ENCODE measurements around the gene FCN3. TPM values are rescaled to one million over a fixed set of nuclear protein-coding genes. Genes with fewer than 3 reads are reported as not detected.

The FCN3 gene
- total and polyA plus RNA-seq, 2 donors (not counting 3 experiments of a cell fraction or from before 2014, with no cell fraction given): 0.15 TPM; not detected in 1

DNA sequence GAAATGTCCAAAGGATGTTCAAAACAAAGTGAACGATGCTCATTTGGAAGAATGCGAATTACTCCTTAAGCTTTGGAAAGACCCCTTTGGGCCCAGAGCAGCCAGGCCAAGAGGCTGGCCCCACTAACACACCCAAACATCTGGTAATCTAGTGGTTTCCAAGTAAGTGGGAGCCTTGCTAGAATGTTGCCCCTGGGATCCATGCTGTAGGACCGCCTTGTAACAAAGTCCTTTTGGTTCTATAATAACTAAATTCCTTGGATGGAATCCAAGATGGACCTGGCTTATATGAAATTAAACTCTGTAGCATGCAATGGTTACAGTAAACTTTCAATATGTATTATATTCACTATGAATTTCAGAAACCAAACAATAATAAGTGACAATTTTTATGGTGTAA is 43.1 kb upstream of the FCN3 start:
- no TSS peak for BruUV-seq (replicated peaks)

More for the DNA sequence above, 43.1 kb upstream of the FCN3 start:
- H3K9me1 ChIP-seq (replicated peaks; ENCODE audit: control insufficient read depth, extremely low read depth, insufficient read depth, low read length): no peaks in the 10 kb centered on the region
- intact Hi-C loops (cut with micrococcal nuclease): loop anchor here (5.0 kb wide), 1 partner anchor 110 kb away; no protein-coding TSS in a partner anchor
- ChIA-PET CTCF (interaction anchor here (0.8 to 8.0 kb wide), 5 partner anchors 8 to 139 kb away, joined by 3 to 70 read pairs (median 6); no protein-coding TSS in a partner anchor), POLR2A (no interaction called here)
- TF ChIP-seq, protein P1, sequence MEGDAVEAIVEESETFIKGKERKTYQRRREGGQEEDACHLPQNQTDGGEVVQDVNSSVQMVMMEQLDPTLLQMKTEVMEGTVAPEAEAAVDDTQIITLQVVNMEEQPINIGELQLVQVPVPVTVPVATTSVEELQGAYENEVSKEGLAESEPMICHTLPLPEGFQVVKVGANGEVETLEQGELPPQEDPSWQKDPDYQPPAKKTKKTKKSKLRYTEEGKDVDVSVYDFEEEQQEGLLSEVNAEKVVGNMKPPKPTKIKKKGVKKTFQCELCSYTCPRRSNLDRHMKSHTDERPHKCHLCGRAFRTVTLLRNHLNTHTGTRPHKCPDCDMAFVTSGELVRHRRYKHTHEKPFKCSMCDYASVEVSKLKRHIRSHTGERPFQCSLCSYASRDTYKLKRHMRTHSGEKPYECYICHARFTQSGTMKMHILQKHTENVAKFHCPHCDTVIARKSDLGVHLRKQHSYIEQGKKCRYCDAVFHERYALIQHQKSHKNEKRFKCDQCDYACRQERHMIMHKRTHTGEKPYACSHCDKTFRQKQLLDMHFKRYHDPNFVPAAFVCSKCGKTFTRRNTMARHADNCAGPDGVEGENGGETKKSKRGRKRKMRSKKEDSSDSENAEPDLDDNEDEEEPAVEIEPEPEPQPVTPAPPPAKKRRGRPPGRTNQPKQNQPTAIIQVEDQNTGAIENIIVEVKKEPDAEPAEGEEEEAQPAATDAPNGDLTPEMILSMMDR (IDR thresholded peaks at IDR 0.05; ENCODE audit: extremely low read depth in 1 of 2, insufficient read depth in 1 of 2, low read depth in 1 of 2, low read length in 2 of 2): no peak
- no peak for TF ChIP-seq FOS (IDR thresholded peaks at IDR 0.05; ENCODE audit: borderline replicate concordance, insufficient read depth, low read length)
- TF ChIP-seq, protein P2, sequence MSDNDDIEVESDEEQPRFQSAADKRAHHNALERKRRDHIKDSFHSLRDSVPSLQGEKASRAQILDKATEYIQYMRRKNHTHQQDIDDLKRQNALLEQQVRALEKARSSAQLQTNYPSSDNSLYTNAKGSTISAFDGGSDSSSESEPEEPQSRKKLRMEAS (IDR thresholded peaks at IDR 0.05; ENCODE audit: insufficient read depth, insufficient read length): no peak
- TF ChIP-seq GATA2 (IDR thresholded peaks at IDR 0.05; ENCODE audit: insufficient read depth, insufficient read length, low read depth, low read length): no peak
- TF ChIP-seq EZH2 (IDR thresholded peaks at IDR 0.05; ENCODE audit: borderline replicate concordance, low read depth, low read length, severe bottlenecking): no peak
- no peak for TF ChIP-seq POLR2A (IDR thresholded peaks at IDR 0.05; ENCODE audit: low read depth, low read length)
- no peak for TF ChIP-seq POLR2AphosphoS5 (IDR thresholded peaks at IDR 0.05; ENCODE audit: insufficient read depth, low read depth, low read length)
- TF ChIP-seq JUN (IDR thresholded peaks at IDR 0.05; ENCODE audit: borderline replicate concordance, insufficient read depth, insufficient read length, low read depth): no peak
- DNase-seq (ENCODE audit: low read depth, low spot score) (no peak), FAIRE-seq (no peak)
- H3K27ac ChIP-seq (ENCODE audit: insufficient read depth, low read depth, low read length): no peak overlapping the region
- no peak overlapping the region for H2AFZ ChIP-seq (ENCODE audit: low read depth, low read length)
- no peak overlapping the region for H3K9ac ChIP-seq (replicated peaks; ENCODE audit: extremely low read depth, insufficient read depth, low read length)
- no peak overlapping the region for H3K4me3 ChIP-seq (replicated peaks in 1 of 3; ENCODE audit: insufficient read depth in 1 of 3, low read depth in 1 of 3, low read length in 3 of 3)
- peaks cover 16% of the 10 kb centered on the region for H3K79me2 ChIP-seq (ENCODE audit: control insufficient read depth, insufficient read depth, low read length)
- dilution Hi-C loops (cut with MboI; ENCODE audit: extremely low pct_ligation_motif_present, low sequenced_read_pairs): loop anchor here (25.0 kb wide), 1 partner anchor 170 kb away; no protein-coding TSS in a partner anchor
- H3K9me3 ChIP-seq (replicated peaks; ENCODE audit: control insufficient read depth, insufficient read depth, low read length): no peaks in the 10 kb centered on the region
- H3K36me3 ChIP-seq (ENCODE audit: control insufficient read depth in 2 of 2, extremely low read depth in 1 of 2, insufficient read depth in 2 of 2, low read length in 2 of 2): peaks cover 34 to 41% of the 10 kb centered on the region in 2 experiments
- H3K4me1 ChIP-seq (ENCODE audit: control insufficient read depth, extremely low read depth, insufficient read depth, low read length): peaks cover 5% of the 10 kb centered on the region
- no peaks in the 10 kb centered on the region for H3K27me3 ChIP-seq (ENCODE audit: control insufficient read depth in 2 of 2, insufficient read depth in 2 of 2, low read length in 2 of 2)
- no peaks in the 10 kb centered on the region for H4K20me1 ChIP-seq (replicated peaks; ENCODE audit: control insufficient read depth, extremely low read depth, insufficient read depth, low read length)
- H3K4me2 ChIP-seq (ENCODE audit: insufficient read depth, low read length): no peak overlapping the region
